ENCODE measurements around the gene TRIP6.

The TRIP6 gene

DNA sequence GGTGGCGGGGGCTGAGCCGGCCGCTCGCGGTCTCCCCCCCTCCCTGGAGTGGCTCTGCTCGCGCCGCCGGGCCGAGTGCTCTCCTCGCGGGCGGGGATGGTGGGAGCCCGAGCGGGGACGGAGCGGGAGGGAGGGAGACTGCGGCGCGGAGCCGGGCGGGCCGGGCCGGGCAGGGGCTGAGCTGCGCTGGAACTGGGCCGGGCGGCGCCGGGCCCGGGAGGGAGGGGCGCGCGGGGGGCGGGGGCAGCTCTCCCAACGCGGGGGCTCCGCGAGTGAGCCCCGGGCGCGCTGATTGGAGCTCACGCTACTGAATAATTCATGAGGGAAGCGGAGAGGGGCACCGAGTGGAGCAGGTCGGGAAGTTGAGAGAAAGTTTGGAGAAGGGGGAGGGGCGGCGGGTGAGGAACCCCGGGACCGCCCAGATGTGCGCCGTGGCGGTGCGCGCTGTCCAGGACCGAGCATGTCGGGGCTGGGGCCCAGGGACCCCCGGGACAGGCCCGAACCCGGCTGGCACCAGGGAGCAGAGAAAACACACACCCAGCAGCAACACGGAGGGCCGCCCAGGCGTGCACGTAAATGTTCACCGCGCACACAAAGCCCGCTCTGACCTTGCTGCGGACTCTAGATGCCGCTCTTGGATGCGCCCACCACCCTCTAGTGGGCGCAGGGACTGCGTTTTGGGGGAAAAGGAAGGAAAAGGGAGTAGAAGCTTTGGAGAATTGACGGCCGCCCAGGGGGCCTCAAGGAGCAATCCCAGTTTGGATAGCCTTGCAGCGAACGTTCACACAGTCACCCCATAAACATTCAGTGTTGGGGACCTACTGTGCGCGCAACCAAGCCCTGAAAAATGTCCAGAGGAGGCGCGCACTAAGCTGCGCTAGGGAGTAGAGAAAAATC lies 39.6 kb upstream of the TRIP6 start, which contains the start of gene EPHB4 (continued):
- TF ChIP-seq ZNF184 (tag by site-specific recombination; IDR thresholded peaks at IDR 0.05) = no peak
- TF ChIP-seq, protein P1, sequence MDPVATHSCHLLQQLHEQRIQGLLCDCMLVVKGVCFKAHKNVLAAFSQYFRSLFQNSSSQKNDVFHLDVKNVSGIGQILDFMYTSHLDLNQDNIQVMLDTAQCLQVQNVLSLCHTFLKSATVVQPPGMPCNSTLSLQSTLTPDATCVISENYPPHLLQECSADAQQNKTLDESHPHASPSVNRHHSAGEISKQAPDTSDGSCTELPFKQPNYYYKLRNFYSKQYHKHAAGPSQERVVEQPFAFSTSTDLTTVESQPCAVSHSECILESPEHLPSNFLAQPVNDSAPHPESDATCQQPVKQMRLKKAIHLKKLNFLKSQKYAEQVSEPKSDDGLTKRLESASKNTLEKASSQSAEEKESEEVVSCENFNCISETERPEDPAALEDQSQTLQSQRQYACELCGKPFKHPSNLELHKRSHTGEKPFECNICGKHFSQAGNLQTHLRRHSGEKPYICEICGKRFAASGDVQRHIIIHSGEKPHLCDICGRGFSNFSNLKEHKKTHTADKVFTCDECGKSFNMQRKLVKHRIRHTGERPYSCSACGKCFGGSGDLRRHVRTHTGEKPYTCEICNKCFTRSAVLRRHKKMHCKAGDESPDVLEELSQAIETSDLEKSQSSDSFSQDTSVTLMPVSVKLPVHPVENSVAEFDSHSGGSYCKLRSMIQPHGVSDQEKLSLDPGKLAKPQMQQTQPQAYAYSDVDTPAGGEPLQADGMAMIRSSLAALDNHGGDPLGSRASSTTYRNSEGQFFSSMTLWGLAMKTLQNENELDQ (tag by site-specific recombination; IDR thresholded peaks at IDR 0.05; ENCODE audit: low read depth) = no peak
- no peak for TF ChIP-seq ZNF707 (tag by site-specific recombination; IDR thresholded peaks at IDR 0.05)
- TF ChIP-seq, protein P2, sequence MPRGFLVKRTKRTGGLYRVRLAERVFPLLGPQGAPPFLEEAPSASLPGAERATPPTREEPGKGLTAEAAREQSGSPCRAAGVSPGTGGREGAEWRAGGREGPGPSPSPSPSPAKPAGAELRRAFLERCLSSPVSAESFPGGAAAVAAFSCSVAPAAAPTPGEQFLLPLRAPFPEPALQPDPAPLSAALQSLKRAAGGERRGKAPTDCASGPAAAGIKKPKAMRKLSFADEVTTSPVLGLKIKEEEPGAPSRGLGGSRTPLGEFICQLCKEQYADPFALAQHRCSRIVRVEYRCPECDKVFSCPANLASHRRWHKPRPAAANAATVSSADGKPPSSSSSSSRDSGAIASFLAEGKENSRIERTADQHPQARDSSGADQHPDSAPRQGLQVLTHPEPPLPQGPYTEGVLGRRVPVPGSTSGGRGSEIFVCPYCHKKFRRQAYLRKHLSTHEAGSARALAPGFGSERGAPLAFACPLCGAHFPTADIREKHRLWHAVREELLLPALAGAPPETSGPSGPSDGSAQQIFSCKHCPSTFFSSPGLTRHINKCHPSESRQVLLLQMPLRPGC (tag by site-specific recombination; IDR thresholded peaks at IDR 0.05) = no peak
- TF ChIP-seq KLF1 (tag by site-specific recombination; IDR thresholded peaks at IDR 0.05) = no peak; the same call in 1 of the 2 replicates
- TF ChIP-seq, protein P3, sequence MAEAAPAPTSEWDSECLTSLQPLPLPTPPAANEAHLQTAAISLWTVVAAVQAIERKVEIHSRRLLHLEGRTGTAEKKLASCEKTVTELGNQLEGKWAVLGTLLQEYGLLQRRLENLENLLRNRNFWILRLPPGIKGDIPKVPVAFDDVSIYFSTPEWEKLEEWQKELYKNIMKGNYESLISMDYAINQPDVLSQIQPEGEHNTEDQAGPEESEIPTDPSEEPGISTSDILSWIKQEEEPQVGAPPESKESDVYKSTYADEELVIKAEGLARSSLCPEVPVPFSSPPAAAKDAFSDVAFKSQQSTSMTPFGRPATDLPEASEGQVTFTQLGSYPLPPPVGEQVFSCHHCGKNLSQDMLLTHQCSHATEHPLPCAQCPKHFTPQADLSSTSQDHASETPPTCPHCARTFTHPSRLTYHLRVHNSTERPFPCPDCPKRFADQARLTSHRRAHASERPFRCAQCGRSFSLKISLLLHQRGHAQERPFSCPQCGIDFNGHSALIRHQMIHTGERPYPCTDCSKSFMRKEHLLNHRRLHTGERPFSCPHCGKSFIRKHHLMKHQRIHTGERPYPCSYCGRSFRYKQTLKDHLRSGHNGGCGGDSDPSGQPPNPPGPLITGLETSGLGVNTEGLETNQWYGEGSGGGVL (tag by site-specific recombination; IDR thresholded peaks at IDR 0.05) = no peak; the same call in 1 of the 2 replicates
- TF ChIP-seq, protein P4, sequence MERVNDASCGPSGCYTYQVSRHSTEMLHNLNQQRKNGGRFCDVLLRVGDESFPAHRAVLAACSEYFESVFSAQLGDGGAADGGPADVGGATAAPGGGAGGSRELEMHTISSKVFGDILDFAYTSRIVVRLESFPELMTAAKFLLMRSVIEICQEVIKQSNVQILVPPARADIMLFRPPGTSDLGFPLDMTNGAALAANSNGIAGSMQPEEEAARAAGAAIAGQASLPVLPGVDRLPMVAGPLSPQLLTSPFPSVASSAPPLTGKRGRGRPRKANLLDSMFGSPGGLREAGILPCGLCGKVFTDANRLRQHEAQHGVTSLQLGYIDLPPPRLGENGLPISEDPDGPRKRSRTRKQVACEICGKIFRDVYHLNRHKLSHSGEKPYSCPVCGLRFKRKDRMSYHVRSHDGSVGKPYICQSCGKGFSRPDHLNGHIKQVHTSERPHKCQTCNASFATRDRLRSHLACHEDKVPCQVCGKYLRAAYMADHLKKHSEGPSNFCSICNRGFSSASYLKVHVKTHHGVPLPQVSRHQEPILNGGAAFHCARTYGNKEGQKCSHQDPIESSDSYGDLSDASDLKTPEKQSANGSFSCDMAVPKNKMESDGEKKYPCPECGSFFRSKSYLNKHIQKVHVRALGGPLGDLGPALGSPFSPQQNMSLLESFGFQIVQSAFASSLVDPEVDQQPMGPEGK (tag by site-specific recombination; IDR thresholded peaks at IDR 0.05) = peak; percentile 96
- no peak for TF ChIP-seq ZNF785 (tag by site-specific recombination; IDR thresholded peaks at IDR 0.05)
- no peak for TF ChIP-seq ZNF549 (tag by site-specific recombination; IDR thresholded peaks at IDR 0.05)
- TF ChIP-seq SCRT2 (tag by site-specific recombination; IDR thresholded peaks at IDR 0.05) = no peak
- TF ChIP-seq ZNF274 (IDR thresholded peaks at IDR 0.05; ENCODE audit: low read length) = no peak
- TF ChIP-seq ZNF274 (tag by site-specific recombination; IDR thresholded peaks at IDR 0.05; ENCODE audit: borderline replicate concordance) = no peak
- TF ChIP-seq, protein P5, sequence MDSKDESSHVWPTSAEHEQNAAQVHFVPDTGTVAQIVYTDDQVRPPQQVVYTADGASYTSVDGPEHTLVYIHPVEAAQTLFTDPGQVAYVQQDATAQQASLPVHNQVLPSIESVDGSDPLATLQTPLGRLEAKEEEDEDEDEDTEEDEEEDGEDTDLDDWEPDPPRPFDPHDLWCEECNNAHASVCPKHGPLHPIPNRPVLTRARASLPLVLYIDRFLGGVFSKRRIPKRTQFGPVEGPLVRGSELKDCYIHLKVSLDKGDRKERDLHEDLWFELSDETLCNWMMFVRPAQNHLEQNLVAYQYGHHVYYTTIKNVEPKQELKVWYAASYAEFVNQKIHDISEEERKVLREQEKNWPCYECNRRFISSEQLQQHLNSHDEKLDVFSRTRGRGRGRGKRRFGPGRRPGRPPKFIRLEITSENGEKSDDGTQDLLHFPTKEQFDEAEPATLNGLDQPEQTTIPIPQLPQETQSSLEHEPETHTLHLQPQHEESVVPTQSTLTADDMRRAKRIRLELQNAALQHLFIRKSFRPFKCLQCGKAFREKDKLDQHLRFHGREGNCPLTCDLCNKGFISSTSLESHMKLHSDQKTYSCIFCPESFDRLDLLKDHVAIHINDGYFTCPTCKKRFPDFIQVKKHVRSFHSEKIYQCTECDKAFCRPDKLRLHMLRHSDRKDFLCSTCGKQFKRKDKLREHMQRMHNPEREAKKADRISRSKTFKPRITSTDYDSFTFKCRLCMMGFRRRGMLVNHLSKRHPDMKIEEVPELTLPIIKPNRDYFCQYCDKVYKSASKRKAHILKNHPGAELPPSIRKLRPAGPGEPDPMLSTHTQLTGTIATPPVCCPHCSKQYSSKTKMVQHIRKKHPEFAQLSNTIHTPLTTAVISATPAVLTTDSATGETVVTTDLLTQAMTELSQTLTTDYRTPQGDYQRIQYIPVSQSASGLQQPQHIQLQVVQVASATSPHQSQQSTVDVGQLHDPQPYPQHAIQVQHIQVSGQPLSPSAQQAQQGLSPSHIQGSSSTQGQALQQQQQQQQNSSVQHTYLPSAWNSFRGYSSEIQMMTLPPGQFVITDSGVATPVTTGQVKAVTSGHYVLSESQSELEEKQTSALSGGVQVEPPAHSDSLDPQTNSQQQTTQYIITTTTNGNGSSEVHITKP (tag by site-specific recombination; IDR thresholded peaks at IDR 0.05) = peak; percentile 92
- TF ChIP-seq ZNF623 (tag by site-specific recombination; IDR thresholded peaks at IDR 0.05) = no peak
- TF ChIP-seq GLIS2 (tag by site-specific recombination; IDR thresholded peaks at IDR 0.05) = peak; percentile 91
- TF ChIP-seq ZNF514 (tag by site-specific recombination; IDR thresholded peaks at IDR 0.05) = no peak
- TF ChIP-seq, protein P6, sequence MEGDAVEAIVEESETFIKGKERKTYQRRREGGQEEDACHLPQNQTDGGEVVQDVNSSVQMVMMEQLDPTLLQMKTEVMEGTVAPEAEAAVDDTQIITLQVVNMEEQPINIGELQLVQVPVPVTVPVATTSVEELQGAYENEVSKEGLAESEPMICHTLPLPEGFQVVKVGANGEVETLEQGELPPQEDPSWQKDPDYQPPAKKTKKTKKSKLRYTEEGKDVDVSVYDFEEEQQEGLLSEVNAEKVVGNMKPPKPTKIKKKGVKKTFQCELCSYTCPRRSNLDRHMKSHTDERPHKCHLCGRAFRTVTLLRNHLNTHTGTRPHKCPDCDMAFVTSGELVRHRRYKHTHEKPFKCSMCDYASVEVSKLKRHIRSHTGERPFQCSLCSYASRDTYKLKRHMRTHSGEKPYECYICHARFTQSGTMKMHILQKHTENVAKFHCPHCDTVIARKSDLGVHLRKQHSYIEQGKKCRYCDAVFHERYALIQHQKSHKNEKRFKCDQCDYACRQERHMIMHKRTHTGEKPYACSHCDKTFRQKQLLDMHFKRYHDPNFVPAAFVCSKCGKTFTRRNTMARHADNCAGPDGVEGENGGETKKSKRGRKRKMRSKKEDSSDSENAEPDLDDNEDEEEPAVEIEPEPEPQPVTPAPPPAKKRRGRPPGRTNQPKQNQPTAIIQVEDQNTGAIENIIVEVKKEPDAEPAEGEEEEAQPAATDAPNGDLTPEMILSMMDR (tag by site-specific recombination; IDR thresholded peaks at IDR 0.05) = peak; percentile 98
- peak; percentile 54; the same call in 1 of the 2 replicates for TF ChIP-seq KLF9 (tag by site-specific recombination; IDR thresholded peaks at IDR 0.05; ENCODE audit: low read depth)
- TF ChIP-seq, protein P7, sequence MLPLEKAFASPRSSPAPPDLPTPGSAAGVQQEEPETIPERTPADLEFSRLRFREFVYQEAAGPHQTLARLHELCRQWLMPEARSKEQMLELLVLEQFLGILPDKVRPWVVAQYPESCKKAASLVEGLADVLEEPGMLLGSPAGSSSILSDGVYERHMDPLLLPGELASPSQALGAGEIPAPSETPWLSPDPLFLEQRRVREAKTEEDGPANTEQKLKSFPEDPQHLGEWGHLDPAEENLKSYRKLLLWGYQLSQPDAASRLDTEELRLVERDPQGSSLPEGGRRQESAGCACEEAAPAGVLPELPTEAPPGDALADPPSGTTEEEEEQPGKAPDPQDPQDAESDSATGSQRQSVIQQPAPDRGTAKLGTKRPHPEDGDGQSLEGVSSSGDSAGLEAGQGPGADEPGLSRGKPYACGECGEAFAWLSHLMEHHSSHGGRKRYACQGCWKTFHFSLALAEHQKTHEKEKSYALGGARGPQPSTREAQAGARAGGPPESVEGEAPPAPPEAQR (tag by site-specific recombination; IDR thresholded peaks at IDR 0.05) = no peak
